H9 (cell line): ENCODE results near the gene ELF1. TPM values are rescaled to one million over a fixed set of nuclear protein-coding genes. Genes with fewer than 3 reads are reported as not detected.

ENCODE experiments used
- DNase-seq: peaks from one replicate; pipeline ENCODE4 v3.0.0-alpha.2; 2017
- H2AFZ ChIP-seq: one replicate; pipeline ENCODE4 v1.6.1; 2013; ENCODE audit warnings: mild to moderate bottlenecking, low read length, control low read depth, moderate library complexity
- H2AK5ac ChIP-seq: 2 replicates; pipeline ENCODE4 v1.6.1; 2013; ENCODE audit warnings: low read length, control low read depth, mixed read lengths; ENCODE audit not compliant: insufficient read length
- H2BK120ac ChIP-seq: one replicate; pipeline ENCODE4 v1.6.1; 2013; ENCODE audit warnings: low read depth, mild to moderate bottlenecking, low read length, control low read depth, inconsistent platforms; ENCODE audit not compliant: poor library complexity, severe bottlenecking
- H2BK12ac ChIP-seq: 2 replicates; pipeline ENCODE4 v1.6.1; 2013; ENCODE audit warnings: low read length, control low read depth, mixed read lengths, low read depth; ENCODE audit not compliant: insufficient read length
- H2BK15ac ChIP-seq: 2 replicates; pipeline ENCODE4 v1.6.1; 2013; ENCODE audit warnings: low read depth, low read length, control low read depth
- H2BK20ac ChIP-seq: one replicate; pipeline ENCODE4 v1.6.1; 2013; ENCODE audit warnings: low read depth, mild to moderate bottlenecking, low read length, control low read depth, inconsistent platforms; ENCODE audit not compliant: poor library complexity, severe bottlenecking
- H2BK5ac ChIP-seq: 2 replicates; pipeline ENCODE4 v1.6.1; 2013; ENCODE audit warnings: low read length, control low read depth, mixed read lengths; ENCODE audit not compliant: insufficient read length
- H3K14ac ChIP-seq: 2 replicates; pipeline ENCODE4 v1.6.1; 2013; ENCODE audit warnings: low read length, control low read depth; ENCODE audit not compliant: insufficient read depth
- H3K18ac ChIP-seq: 2 replicates; pipeline ENCODE4 v1.6.1; 2013; ENCODE audit warnings: low read depth, mild to moderate bottlenecking, mixed read lengths, low read length, control low read depth; ENCODE audit not compliant: insufficient read length
- H3K23ac ChIP-seq: 2 replicates; pipeline ENCODE4 v1.6.1; 2013; ENCODE audit warnings: low read length, control low read depth, mixed read lengths, low read depth; ENCODE audit not compliant: insufficient read length
- H3K23me2 ChIP-seq: 2 replicates; pipeline ENCODE4 v1.6.1; 2013; ENCODE audit warnings: low read depth, mild to moderate bottlenecking, mixed read lengths, low read length, control low read depth; ENCODE audit not compliant: insufficient read length, poor library complexity, severe bottlenecking
- H3K27ac ChIP-seq: 2 replicates; pipeline ENCODE4 v1.5.1; 2013; ENCODE audit warnings: low read length, control low read depth, mixed read lengths, low read depth; ENCODE audit not compliant: insufficient read length
- H3K27me3 ChIP-seq: 2 replicates; pipeline ENCODE4 v1.6.1; 2013; ENCODE audit warnings: low read length, control low read depth, inconsistent platforms; ENCODE audit not compliant: insufficient read depth
- H3K4ac ChIP-seq: 2 replicates; pipeline ENCODE4 v1.6.1; 2013; ENCODE audit warnings: low read depth, mild to moderate bottlenecking, control low read depth, inconsistent platforms, low read length, moderate library complexity
- H3K4me1 ChIP-seq: 2 replicates; pipeline ENCODE4 v1.6.1; 2013; ENCODE audit warnings: low read length, control low read depth, inconsistent platforms; ENCODE audit not compliant: insufficient read depth
- H3K4me2 ChIP-seq: 2 replicates; pipeline ENCODE4 v1.6.1; 2013; ENCODE audit warnings: low read length, control low read depth, mixed read lengths; ENCODE audit not compliant: insufficient read length, insufficient read depth
- H3K56ac ChIP-seq: 2 replicates; pipeline ENCODE4 v1.6.1; 2013; ENCODE audit warnings: low read depth, mild to moderate bottlenecking, mixed read lengths, low read length, control low read depth; ENCODE audit not compliant: insufficient read length
- H3K79me1 ChIP-seq: 2 replicates; pipeline ENCODE4 v1.6.1; 2013; ENCODE audit warnings: low read depth, mild to moderate bottlenecking, moderate library complexity, low read length, control low read depth, inconsistent platforms; ENCODE audit not compliant: insufficient read depth, poor library complexity, severe bottlenecking
- H3K79me2 ChIP-seq: 2 replicates; pipeline ENCODE4 v1.6.1; 2013; ENCODE audit warnings: low read length, control low read depth, inconsistent platforms; ENCODE audit not compliant: insufficient read depth
- H3K9ac ChIP-seq: 2 replicates; pipeline ENCODE4 v1.6.1; 2013; ENCODE audit warnings: low read length, control low read depth, mixed read lengths; ENCODE audit not compliant: insufficient read length; ENCODE audit errors: extremely low read depth
- H3K9me3 ChIP-seq: one replicate; pipeline ENCODE4 v1.6.1; 2013; ENCODE audit warnings: low read depth, low read length, inconsistent platforms; ENCODE audit not compliant: control insufficient read depth
- H3T11ph ChIP-seq: one replicate; pipeline ENCODE4 v1.6.1; 2013; ENCODE audit warnings: mild to moderate bottlenecking, low read length, control low read depth, inconsistent platforms
- H4K20me1 ChIP-seq: one replicate; pipeline ENCODE4 v1.6.1; 2013; ENCODE audit not compliant: control insufficient read depth, insufficient read length, insufficient read depth
- H4K5ac ChIP-seq: 2 replicates; pipeline ENCODE4 v1.6.1; 2013; ENCODE audit warnings: low read depth, mild to moderate bottlenecking, mixed read lengths, low read length, control low read depth; ENCODE audit not compliant: insufficient read length
- H4K8ac ChIP-seq: replicated peaks from 2 replicates; pipeline ENCODE4 v1.6.1; 2013; ENCODE audit warnings: low read length, control low read depth, mixed read lengths, low read depth; ENCODE audit not compliant: insufficient read length
- H4K91ac ChIP-seq: 2 replicates; pipeline ENCODE4 v1.6.1; 2013; ENCODE audit warnings: low read depth, mild to moderate bottlenecking, moderate library complexity, mixed read lengths, low read length, control low read depth; ENCODE audit not compliant: insufficient read length
- H3K27ac Mint-ChIP-seq, 3 experiments: 2 replicates in 2 of 3; 3 replicates in 1 of 3; pipeline ENCODE4 v1.8.0; 2020 to 2021; ENCODE audit warnings: mixed read lengths in 3 of 3, mild to moderate bottlenecking in 1 of 3, moderate library complexity in 1 of 3
- H3K27me3 Mint-ChIP-seq: 2 replicates; pipeline ENCODE4 v1.8.0; 2021; ENCODE audit warnings: low read depth, mild to moderate bottlenecking, moderate library complexity, mixed read lengths
- H3K36me3 Mint-ChIP-seq, 3 experiments: 2 replicates in 2 of 3; 3 replicates in 1 of 3; pipeline ENCODE4 v1.8.0; 2020 to 2021; ENCODE audit warnings: low read depth in 3 of 3, mixed read lengths in 3 of 3; ENCODE audit not compliant: insufficient read depth in 1 of 3
- H3K4me1 Mint-ChIP-seq, 2 experiments: 2 replicates each; pipeline ENCODE4 v1.8.0; 2020; ENCODE audit warnings: mixed read lengths in 2 of 2
- H3K4me3 Mint-ChIP-seq, 2 experiments: 2 replicates in 1 of 2; 3 replicates in 1 of 2; pipeline ENCODE4 v1.8.0; 2020 to 2021; ENCODE audit warnings: mild to moderate bottlenecking in 2 of 2, mixed read lengths in 2 of 2, moderate library complexity in 1 of 2
- H3K9me3 Mint-ChIP-seq, 2 experiments: 2 replicates in 1 of 2; 3 replicates in 1 of 2; pipeline ENCODE4 v1.8.0; 2020; ENCODE audit warnings: mild to moderate bottlenecking in 2 of 2, mixed read lengths in 2 of 2, moderate library complexity in 1 of 2
- CTCF ChIP-seq: fragments of 200-600 bp; sonication (generic); conservative IDR thresholded peaks from 3 replicates; pipeline ENCODE4 v1.8.0; 2021; ENCODE audit warnings: antibody characterized with exemption, mild to moderate bottlenecking
- WGBS: extraction: QIAGEN DNeasy Blood & Tissue Kit; methylation state at CpG from one replicate; pipeline ENCODE4 v1.1.7; 2013; ENCODE audit warnings: missing lambda C conversion rate, low lambda C conversion rate, mixed read lengths; ENCODE audit not compliant: insufficient read length; ENCODE audit errors: extremely low coverage; 5-methylcytosine and 5-hydroxymethylcytosine counted together
- total RNA-seq: library from RNA; stranded (reverse); gene quantifications from 2 replicates; pipeline ENCODE4 v1.2.1, GENCODE V29; 2021

The ELF1 gene
- total RNA-seq, 1 experiment from 2014 or later: 15.5 TPM

DNA sequence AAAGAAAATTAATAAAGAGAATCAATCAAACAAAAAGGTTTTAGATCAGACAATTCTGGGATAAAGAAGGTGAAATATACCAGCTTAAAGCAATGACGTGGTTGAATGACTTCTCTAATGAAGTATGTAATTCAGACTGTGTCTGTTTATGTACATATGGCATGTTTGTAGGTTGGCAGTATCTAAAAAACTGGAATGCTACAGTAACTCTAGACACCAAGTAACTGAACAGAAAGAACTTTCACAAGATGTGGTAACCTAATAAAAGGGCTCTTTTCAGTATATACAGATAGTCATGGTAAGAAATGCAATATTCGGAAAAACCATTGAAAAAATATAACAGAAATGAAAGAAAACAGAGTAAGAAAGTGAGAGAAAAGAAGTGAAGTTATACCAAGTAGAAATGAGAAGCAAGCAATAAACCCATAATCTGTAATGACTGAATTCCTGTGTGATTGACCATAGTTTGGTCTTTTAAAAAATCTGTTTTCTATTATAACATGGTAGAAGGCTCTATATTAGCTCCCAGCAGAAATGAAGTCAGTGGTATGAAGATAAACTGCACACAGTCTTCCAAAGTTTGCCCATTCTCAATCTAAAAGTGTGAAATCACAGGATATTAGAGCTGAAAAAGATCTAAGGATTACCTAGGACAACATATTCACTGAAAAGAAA lies 31.4 kb downstream of the ELF1 start:
- Histone ChIP-seq H4K8ac (no peak overlapping the region), H4K91ac (no peak overlapping the region), H3K56ac (no peak overlapping the region), H3K14ac (no peak overlapping the region), H2BK15ac (no peak overlapping the region), H2BK20ac (no peak overlapping the region), H3K18ac (no peak overlapping the region), H3T11ph (no peak overlapping the region), H3K27ac (no peak overlapping the region), H4K20me1 (no peaks in the 10 kb centered on the region), H2BK120ac (no peak overlapping the region), H3K79me1 (no peaks in the 10 kb centered on the region), H2AK5ac (no peak overlapping the region), H3K9ac (no peak overlapping the region), H4K5ac (no peak overlapping the region), H3K4ac (no peak overlapping the region), H3K9me3 (no peaks in the 10 kb centered on the region), H3K27me3 (no peaks in the 10 kb centered on the region), H2BK5ac (no peak overlapping the region), H3K23me2 (no peaks in the 10 kb centered on the region), H3K4me2 (no peak overlapping the region), H3K79me2 (no peaks in the 10 kb centered on the region), H2BK12ac (no peak overlapping the region), H3K23ac (no peak overlapping the region), H2AFZ (no peak overlapping the region), H3K4me1 (no peaks in the 10 kb centered on the region)
- Mint-ChIP-seq H3K4me3 (no peak overlapping the region), H3K36me3 (no peaks in the 10 kb centered on the region), H3K27me3 (no peaks in the 10 kb centered on the region), H3K27ac (no peak overlapping the region), H3K4me1 (peaks cover 6 to 10% of the 10 kb centered on the region in 2 experiments; a peak in 3 of 4 replicates), H3K9me3 (no peaks in the 10 kb centered on the region)
- no CpG with 5 or more reads among the region's 2 CpGs for WGBS
- no peak for DNase-seq
- TF ChIP-seq CTCF: no peak
